ENCODE data around the gene MOBP. TPM values are rescaled to one million over a fixed set of nuclear protein-coding genes. Genes with fewer than 3 reads are reported as not detected.
"Not testable (repeated sequence)": the region's sequence is repeated elsewhere in the genome, so short reads cannot be mapped to it uniquely, and the experiment has no call there.

The MOBP gene
- total and polyA plus RNA-seq, 2 donors, result 0.05 to 0.16 TPM

DNA sequence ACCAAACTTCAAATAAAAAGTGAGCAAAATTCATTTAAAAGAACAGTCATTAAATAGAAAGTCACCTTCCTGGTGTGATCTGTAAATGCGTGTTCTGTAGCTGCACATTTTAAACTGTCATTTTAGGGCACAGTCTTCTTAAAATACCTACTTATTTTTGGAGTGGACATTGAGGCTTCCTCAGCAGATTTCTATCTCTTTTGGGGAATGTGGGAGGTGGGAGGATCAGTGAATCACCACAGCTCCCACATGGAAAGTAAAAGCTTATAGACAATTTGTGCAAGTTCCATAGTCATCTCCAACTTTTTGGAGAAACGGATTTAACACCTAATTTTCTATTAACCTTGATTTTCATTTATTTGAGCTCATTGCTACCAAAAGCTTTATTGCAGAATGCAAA lies 21.0 kb upstream of the MOBP start:
- no peaks in the 10 kb centered on the region for H3K36me3 ChIP-seq (ENCODE audit: control insufficient read depth in 2 of 2, insufficient read depth in 2 of 2, low read length in 1 of 2)
- H3K9me3 ChIP-seq (ENCODE audit: control insufficient read depth in 2 of 2, insufficient read depth in 1 of 2, low read length in 1 of 2), result no peaks in the 10 kb centered on the region
- H3K27ac ChIP-seq (ENCODE audit: low read depth in 1 of 2, low read length in 1 of 2), result no peak overlapping the region
- 98% methylated on average over 2 of the region's 2 CpGs for WGBS
- DNase-seq (ENCODE audit: low read depth in 6 of 9, low spot score in 9 of 9), result no peak
- H3K4me1 ChIP-seq (ENCODE audit: control insufficient read depth in 2 of 2, insufficient read depth in 2 of 2, low read length in 2 of 2), result no peaks in the 10 kb centered on the region
- no peak overlapping the region for H3K4me3 ChIP-seq (ENCODE audit: low read length in 2 of 2)
- peaks cover 0 to 2% of the 10 kb centered on the region in 2 donors for H3K27me3 ChIP-seq (ENCODE audit: control insufficient read depth in 2 of 2, insufficient read depth in 1 of 2, low read length in 1 of 2)

DNA sequence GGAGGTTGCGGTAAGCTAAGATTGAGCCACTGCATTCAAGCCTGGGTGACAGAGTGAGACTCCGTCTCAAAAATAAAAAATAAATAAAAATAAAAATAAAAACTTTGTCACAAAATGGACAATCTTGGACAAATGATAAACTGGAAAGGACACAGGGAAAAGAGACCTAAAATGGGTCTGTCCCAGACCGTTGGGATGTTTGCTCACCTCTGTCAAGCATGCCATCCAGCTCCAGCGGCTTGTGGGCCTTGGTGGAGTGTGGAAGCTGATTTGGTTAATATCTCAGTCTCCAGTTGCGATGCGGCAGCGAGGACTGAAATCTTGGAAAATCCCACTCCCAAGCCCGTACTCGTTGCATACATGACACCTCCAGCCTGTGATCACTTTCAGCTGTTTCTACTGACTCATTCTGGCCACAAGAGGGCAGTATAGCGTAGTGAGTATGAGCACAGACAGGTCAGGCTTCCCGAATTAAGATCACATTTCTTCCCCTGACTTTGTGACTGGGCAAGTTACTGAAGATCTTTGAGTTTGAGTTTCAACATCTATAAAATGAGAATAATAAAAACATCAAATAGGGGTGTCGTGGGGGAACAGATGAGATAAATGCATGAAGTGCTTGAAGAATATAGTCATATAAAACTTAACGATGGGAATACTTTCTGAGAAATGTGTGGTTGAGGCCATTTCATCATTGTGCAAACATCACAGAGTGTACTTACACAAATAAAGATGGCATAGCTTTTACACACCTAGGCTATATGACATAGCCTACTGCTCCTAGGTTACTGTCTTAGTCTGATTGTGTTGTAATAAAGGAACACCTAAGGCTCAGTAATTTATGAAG lies 19.6 kb upstream of the MOBP start:
- peak; percentile 26 to 83 (median 69) for DNase-seq (ENCODE audit: low read depth in 6 of 9, low spot score in 9 of 9)
- WGBS, result 35% methylated on average over 13 of the region's 13 CpGs

DNA sequence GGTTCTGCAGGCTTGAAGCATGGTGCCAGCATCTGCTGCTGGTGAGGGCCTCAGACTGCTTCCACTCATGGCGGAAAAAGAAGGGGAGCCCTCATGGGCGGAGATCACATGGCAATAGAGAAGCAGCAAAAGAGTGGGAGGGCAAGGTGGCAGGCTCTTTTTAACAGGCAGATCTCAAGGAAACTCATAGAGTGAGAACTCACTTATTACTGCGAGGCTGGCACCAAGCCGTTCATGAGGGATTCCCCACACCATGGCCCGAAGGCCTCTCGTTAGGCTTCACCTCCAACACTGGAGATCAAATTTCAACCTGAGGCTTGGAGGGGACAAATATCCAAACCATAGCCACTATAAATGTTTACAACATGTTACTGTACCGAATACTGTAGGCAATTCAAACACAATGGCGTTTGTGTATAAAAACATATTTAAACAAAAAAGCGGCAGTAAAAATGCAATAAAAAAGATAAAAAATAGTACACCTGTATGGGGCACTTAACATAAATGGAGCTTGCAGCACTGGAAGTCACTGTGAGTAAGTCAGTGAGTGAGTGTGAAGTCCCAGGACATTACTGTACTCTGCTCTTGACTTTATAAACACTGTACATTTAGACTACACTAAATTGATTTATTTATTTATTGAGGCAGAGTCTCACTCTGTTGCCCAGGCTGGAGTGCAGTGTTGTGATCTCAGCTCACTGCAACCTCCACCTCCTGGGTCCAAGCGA lies 18.8 kb upstream of the MOBP start:
- WGBS, result 81% methylated on average over 10 of the region's 10 CpGs
- H3K4me3 ChIP-seq (ENCODE audit: low read length in 2 of 2), result no peak overlapping the region
- no peaks in the 10 kb centered on the region for H3K36me3 ChIP-seq (ENCODE audit: control insufficient read depth in 2 of 2, insufficient read depth in 2 of 2, low read length in 1 of 2)
- peaks cover 0 to 2% of the 10 kb centered on the region in 2 donors for H3K27me3 ChIP-seq (ENCODE audit: control insufficient read depth in 2 of 2, insufficient read depth in 1 of 2, low read length in 1 of 2)
- no peaks in the 10 kb centered on the region for H3K4me1 ChIP-seq (ENCODE audit: control insufficient read depth in 2 of 2, insufficient read depth in 2 of 2, low read length in 2 of 2)
- no peak for DNase-seq (ENCODE audit: low read depth in 6 of 9, low spot score in 9 of 9)
- no peak overlapping the region for H3K27ac ChIP-seq (ENCODE audit: low read depth in 1 of 2, low read length in 1 of 2)
- H3K9me3 ChIP-seq (ENCODE audit: control insufficient read depth in 2 of 2, insufficient read depth in 1 of 2, low read length in 1 of 2), result no peaks in the 10 kb centered on the region

More for the DNA sequence above, 19.6 kb upstream of the MOBP start:
- Histone ChIP-seq H3K4me3 (ENCODE audit: low read length in 2 of 2) (no peak overlapping the region), H3K27ac (ENCODE audit: low read depth in 1 of 2, low read length in 1 of 2) (no peak overlapping the region), H3K27me3 (ENCODE audit: control insufficient read depth in 2 of 2, insufficient read depth in 1 of 2, low read length in 1 of 2) (peaks cover 0 to 2% of the 10 kb centered on the region in 2 donors), H3K9me3 (ENCODE audit: control insufficient read depth in 2 of 2, insufficient read depth in 1 of 2, low read length in 1 of 2) (no peaks in the 10 kb centered on the region), H3K36me3 (ENCODE audit: control insufficient read depth in 2 of 2, insufficient read depth in 2 of 2, low read length in 1 of 2) (no peaks in the 10 kb centered on the region), H3K4me1 (ENCODE audit: control insufficient read depth in 2 of 2, insufficient read depth in 2 of 2, low read length in 2 of 2) (no peaks in the 10 kb centered on the region)

DNA sequence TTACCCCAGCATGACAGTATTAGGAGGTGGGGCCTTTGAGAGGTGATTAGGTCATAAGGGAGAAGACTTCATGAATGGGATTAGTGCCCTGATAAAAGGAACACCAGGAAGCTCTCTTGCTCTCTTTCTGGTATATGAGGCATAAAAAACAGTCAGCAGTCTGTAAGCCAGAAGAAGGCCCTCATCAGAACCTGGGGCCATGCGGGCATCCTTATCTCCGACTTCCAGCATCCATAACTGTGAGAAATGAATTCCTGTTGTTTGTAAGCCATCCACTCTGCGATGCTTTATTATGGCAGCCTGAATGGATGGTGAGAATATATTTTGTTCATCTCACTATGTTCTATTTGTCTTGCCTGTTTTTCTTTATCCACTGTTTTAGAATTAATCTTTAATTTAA lies 17.7 kb upstream of the MOBP start:
- Histone ChIP-seq H3K9me3 (ENCODE audit: control insufficient read depth in 2 of 2, insufficient read depth in 1 of 2, low read length in 1 of 2) (no peaks in the 10 kb centered on the region), H3K27me3 (ENCODE audit: control insufficient read depth in 2 of 2, insufficient read depth in 1 of 2, low read length in 1 of 2) (peaks cover 0 to 2% of the 10 kb centered on the region in 2 donors), H3K27ac (ENCODE audit: low read depth in 1 of 2, low read length in 1 of 2) (no peak overlapping the region), H3K4me1 (ENCODE audit: control insufficient read depth in 2 of 2, insufficient read depth in 2 of 2, low read length in 2 of 2) (no peaks in the 10 kb centered on the region), H3K36me3 (ENCODE audit: control insufficient read depth in 2 of 2, insufficient read depth in 2 of 2, low read length in 1 of 2) (no peaks in the 10 kb centered on the region), H3K4me3 (ENCODE audit: low read length in 2 of 2) (no peak overlapping the region)
- 79% methylated on average over 3 of the region's 3 CpGs for WGBS
- no peak for DNase-seq (ENCODE audit: low read depth in 6 of 9, low spot score in 9 of 9)

DNA sequence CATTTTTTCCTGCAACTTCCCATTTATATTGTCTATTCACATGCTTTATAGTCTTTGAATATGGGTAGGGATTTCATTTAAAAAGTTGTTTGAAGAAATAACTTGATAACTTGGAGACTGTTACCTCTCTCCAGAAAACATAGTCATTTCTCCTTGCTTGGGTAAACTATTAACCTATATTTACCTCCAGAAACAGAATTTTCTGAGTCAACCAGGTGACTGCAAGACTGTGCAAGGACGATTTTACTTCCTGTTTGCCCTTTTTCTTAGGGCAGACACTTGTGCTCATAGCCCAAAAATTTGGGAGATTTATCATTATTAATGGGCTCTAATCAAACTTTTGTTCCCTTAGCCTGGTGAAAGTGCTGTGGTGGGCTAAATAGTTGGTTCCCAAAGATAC lies 14.3 kb upstream of the MOBP start:
- no peak for DNase-seq (ENCODE audit: low read depth in 6 of 9, low spot score in 9 of 9)
- H3K27me3 ChIP-seq (ENCODE audit: control insufficient read depth in 2 of 2, insufficient read depth in 1 of 2, low read length in 1 of 2), result no peaks in the 10 kb centered on the region
- 72% methylated on average over 1 of the region's 1 CpG for WGBS

DNA sequence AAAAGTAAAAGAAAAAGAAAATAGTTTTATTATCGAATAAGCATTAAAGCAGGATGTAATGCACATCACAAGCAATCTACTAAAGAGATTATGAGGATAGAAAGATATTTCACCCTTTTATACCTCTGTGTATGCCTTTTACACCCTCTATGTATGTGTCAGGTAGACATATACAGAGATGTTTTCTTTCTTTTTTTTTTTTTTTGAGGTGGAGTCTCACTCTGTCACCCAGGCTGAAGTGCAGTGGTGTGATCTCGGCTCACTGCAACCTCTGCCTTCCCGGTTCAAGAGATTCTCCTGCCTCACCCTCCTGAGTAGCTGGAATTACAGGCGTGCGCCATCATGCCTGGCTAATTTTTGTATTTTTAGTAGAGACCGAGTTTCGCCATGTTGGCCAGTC lies 13.6 kb upstream of the MOBP start:
- H3K4me1 ChIP-seq (ENCODE audit: control insufficient read depth in 2 of 2, insufficient read depth in 2 of 2, low read length in 2 of 2); H3K27me3 ChIP-seq (ENCODE audit: control insufficient read depth in 2 of 2, insufficient read depth in 1 of 2, low read length in 1 of 2); H3K27ac ChIP-seq (ENCODE audit: low read depth in 1 of 2, low read length in 1 of 2): not testable (repeated sequence)

More for the DNA sequence above, 14.3 kb upstream of the MOBP start:
- Histone ChIP-seq H3K27ac (ENCODE audit: low read depth in 1 of 2, low read length in 1 of 2) (no peak overlapping the region), H3K9me3 (ENCODE audit: control insufficient read depth in 2 of 2, insufficient read depth in 1 of 2, low read length in 1 of 2) (no peaks in the 10 kb centered on the region), H3K4me1 (ENCODE audit: control insufficient read depth in 2 of 2, insufficient read depth in 2 of 2, low read length in 2 of 2) (no peaks in the 10 kb centered on the region), H3K4me3 (ENCODE audit: low read length in 2 of 2) (no peak overlapping the region), H3K36me3 (ENCODE audit: control insufficient read depth in 2 of 2, insufficient read depth in 2 of 2, low read length in 1 of 2) (no peaks in the 10 kb centered on the region)

DNA sequence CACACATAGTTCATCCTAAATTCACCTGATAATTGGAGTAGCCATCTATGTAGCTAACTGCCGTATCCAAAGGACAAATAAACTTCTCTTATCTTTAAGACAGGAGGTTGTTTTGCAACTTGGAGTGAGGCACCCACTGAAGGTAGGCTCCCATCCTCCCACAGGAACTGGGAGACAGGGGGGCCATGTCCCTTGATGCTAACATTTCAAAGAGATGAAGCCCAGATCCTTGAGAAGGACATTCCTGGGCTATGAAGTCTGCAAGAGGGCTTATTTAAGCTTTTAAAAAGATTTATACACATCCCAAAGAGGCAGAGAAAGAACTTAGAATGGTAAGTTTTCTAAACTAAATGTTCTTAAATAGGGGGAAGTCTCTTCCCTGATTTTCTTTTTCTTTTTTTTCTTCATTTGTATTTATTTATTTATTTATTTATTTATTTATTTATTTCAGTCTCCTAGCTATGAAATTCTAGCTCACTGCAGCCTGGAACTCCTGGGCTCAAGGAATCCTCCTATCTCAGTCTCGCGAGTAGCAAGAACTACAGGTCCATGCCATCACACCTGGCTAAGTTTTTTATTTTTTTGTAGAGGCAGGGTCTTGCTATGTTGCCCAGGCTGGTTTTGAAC lies 12.8 kb upstream of the MOBP start:
- 64% methylated on average over 3 of the region's 3 CpGs for WGBS
- DNase-seq (ENCODE audit: low read depth in 6 of 9, low spot score in 9 of 9), result no peak
- no peaks in the 10 kb centered on the region for H3K27me3 ChIP-seq (ENCODE audit: control insufficient read depth in 2 of 2, insufficient read depth in 1 of 2, low read length in 1 of 2)
- no peaks in the 10 kb centered on the region for H3K4me1 ChIP-seq (ENCODE audit: control insufficient read depth in 2 of 2, insufficient read depth in 2 of 2, low read length in 2 of 2)
- H3K4me3 ChIP-seq (ENCODE audit: low read length in 2 of 2), result no peak overlapping the region
- H3K27ac ChIP-seq (ENCODE audit: low read depth in 1 of 2, low read length in 1 of 2), result no peak overlapping the region
- H3K9me3 ChIP-seq (ENCODE audit: control insufficient read depth in 2 of 2, insufficient read depth in 1 of 2, low read length in 1 of 2), result no peaks in the 10 kb centered on the region
- no peaks in the 10 kb centered on the region for H3K36me3 ChIP-seq (ENCODE audit: control insufficient read depth in 2 of 2, insufficient read depth in 2 of 2, low read length in 1 of 2)

More for the DNA sequence above, 13.6 kb upstream of the MOBP start:
- H3K9me3 ChIP-seq (ENCODE audit: control insufficient read depth in 2 of 2, insufficient read depth in 1 of 2, low read length in 1 of 2); H3K4me3 ChIP-seq (ENCODE audit: low read length in 2 of 2); H3K36me3 ChIP-seq (ENCODE audit: control insufficient read depth in 2 of 2, insufficient read depth in 2 of 2, low read length in 1 of 2); DNase-seq (ENCODE audit: low read depth in 6 of 9, low spot score in 9 of 9): not testable (repeated sequence)
- WGBS, result 92% methylated on average over 7 of the region's 7 CpGs

DNA sequence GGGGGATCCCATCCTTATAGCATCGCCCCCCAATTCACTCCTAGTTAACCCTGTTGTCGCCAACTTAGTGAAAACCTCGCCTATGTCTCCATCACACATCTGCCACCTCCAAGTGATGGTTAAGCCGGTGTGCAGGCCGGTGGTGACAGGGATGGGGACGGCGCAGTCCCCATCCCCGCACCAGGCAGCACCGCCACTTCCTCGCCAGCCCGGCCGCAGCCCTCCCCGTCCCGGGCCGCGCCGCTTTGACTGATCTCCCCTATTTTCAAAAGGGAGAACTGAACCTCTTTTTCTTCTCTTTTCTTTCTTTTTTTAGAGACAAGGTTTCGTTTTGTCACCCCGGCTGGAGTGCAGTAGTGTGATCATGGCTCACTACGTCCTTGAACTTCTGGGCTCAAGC lies 11.3 kb upstream of the MOBP start:
- Histone ChIP-seq H3K4me3 (ENCODE audit: low read length in 2 of 2) (no peak overlapping the region), H3K36me3 (ENCODE audit: control insufficient read depth in 2 of 2, insufficient read depth in 2 of 2, low read length in 1 of 2) (no peaks in the 10 kb centered on the region), H3K9me3 (ENCODE audit: control insufficient read depth in 2 of 2, insufficient read depth in 1 of 2, low read length in 1 of 2) (no peaks in the 10 kb centered on the region), H3K27ac (ENCODE audit: low read depth in 1 of 2, low read length in 1 of 2) (no peak overlapping the region), H3K4me1 (ENCODE audit: control insufficient read depth in 2 of 2, insufficient read depth in 2 of 2, low read length in 2 of 2) (no peaks in the 10 kb centered on the region), H3K27me3 (ENCODE audit: control insufficient read depth in 2 of 2, insufficient read depth in 1 of 2, low read length in 1 of 2) (no peaks in the 10 kb centered on the region)
- no peak for DNase-seq (ENCODE audit: low read depth in 6 of 9, low spot score in 9 of 9)
- WGBS, result over 99% methylated on average over 20 of the region's 20 CpGs

DNA sequence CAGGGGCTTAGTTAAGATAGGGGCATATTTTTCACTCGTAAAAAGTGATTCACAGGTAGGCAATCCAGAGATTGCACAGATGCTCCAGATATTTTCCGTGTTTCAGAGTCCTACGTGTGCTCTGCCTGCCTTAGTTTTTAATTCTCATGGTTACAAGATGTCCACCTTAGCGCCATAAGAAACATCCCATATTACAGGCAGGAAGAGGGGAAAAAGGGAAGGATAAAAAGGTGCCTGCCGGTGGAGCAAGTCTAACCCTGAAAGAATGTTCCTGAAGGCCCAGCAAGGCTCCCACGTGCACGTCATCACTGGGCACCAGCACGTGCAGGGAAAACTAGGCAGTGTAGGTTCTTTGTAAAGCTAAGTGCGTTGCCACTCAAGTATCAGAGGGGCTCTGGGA lies 10.1 kb upstream of the MOBP start:
- Histone ChIP-seq H3K9me3 (ENCODE audit: control insufficient read depth in 2 of 2, insufficient read depth in 1 of 2, low read length in 1 of 2) (no peaks in the 10 kb centered on the region), H3K27me3 (ENCODE audit: control insufficient read depth in 2 of 2, insufficient read depth in 1 of 2, low read length in 1 of 2) (no peaks in the 10 kb centered on the region), H3K27ac (ENCODE audit: low read depth in 1 of 2, low read length in 1 of 2) (no peak overlapping the region), H3K4me1 (ENCODE audit: control insufficient read depth in 2 of 2, insufficient read depth in 2 of 2, low read length in 2 of 2) (no peaks in the 10 kb centered on the region), H3K4me3 (ENCODE audit: low read length in 2 of 2) (no peak overlapping the region), H3K36me3 (ENCODE audit: control insufficient read depth in 2 of 2, insufficient read depth in 2 of 2, low read length in 1 of 2) (no peaks in the 10 kb centered on the region)
- DNase-seq (ENCODE audit: low read depth in 6 of 9, low spot score in 9 of 9), result no peak
- 96% methylated on average over 9 of the region's 9 CpGs for WGBS

Data from thymus (tissue), 11 donors.